Endothelial cell of umbilical vein (primary cell): Measurements from ENCODE around the gene IFITM5. TPM values are rescaled to one million over a fixed set of nuclear protein-coding genes. Genes with fewer than 3 reads are reported as not detected.

Source experiments
- BruUV-seq: library from RNA; stranded (reverse); fragments of 400-500 nt; replicated peaks from 2 replicates; lab custom pipeline; 2021; lab: Mats Ljungman, UMichigan
- CTCF ChIA-PET: fragments of 300-600, 350-600 bp; sonication (Branson Sonifier 250); formaldehyde crosslinking; loops from one replicate; lab custom pipeline; 2021; ENCODE audit warnings: antibody characterized with exemption, inconsistent platforms; lab: Charles Lee
- POLR2A ChIA-PET: fragments of 300-600, 350-600 bp; sonication (Branson Sonifier 250); formaldehyde crosslinking; loops from one replicate; lab custom pipeline; 2021; ENCODE audit warnings: antibody characterized with exemption, inconsistent platforms; lab: Charles Lee
- DNase-seq: peaks from one replicate; pipeline ENCODE4 v3.0.0-alpha.2; 2011; ENCODE audit warnings: low read depth, low spot score
- FAIRE-seq: peaks from 2 replicates; lab custom pipeline; 2011; peaks lifted over from hg19 to GRCh38; lab: Jason Lieb, UNC
- H2AFZ ChIP-seq: 2 replicates; pipeline ENCODE4 v1.6.0; 2012; ENCODE audit warnings: low read depth, low read length, control low read depth, inconsistent platforms
- H3K27ac ChIP-seq: 2 replicates; pipeline ENCODE4 v1.5.1; 2011; ENCODE audit warnings: low read depth, mild to moderate bottlenecking, control low read depth, low read length, moderate library complexity; ENCODE audit not compliant: insufficient read depth
- H3K27me3 ChIP-seq, 2 experiments: 2 replicates each; pipeline versions ENCODE4 v1.6.0 to v1.6.1; 2011; ENCODE audit warnings: low read length in 2 of 2, mixed read lengths in 1 of 2; ENCODE audit not compliant: control insufficient read depth in 2 of 2, insufficient read depth in 2 of 2
- H3K36me3 ChIP-seq, 2 experiments: 2 replicates in 1 of 2; 3 replicates in 1 of 2; pipeline ENCODE4 v1.5.1; 2011; ENCODE audit warnings: low read length in 2 of 2, mild to moderate bottlenecking in 1 of 2, moderate library complexity in 1 of 2; ENCODE audit not compliant: control insufficient read depth in 2 of 2, insufficient read depth in 2 of 2; ENCODE audit errors: extremely low read depth in 1 of 2
- H3K4me1 ChIP-seq: 3 replicates; pipeline ENCODE4 v1.5.1; 2011; ENCODE audit warnings: mild to moderate bottlenecking, low read length; ENCODE audit not compliant: control insufficient read depth, insufficient read depth; ENCODE audit errors: extremely low read depth
- H3K4me2 ChIP-seq: 2 replicates; pipeline ENCODE4 v1.6.1; 2011; ENCODE audit warnings: low read length, control low read depth, mixed read lengths; ENCODE audit not compliant: insufficient read depth
- H3K4me3 ChIP-seq, 3 experiments: fragments of 200-600 bp in 1 of 3; sonication (generic), shearing (Covaris generic) in 1 of 3; replicated peaks in 1 of 3; 2 replicates each; pipeline ENCODE4 v1.5.1; 2011 to 2016; ENCODE audit warnings: control low read depth in 3 of 3, low read length in 3 of 3, mild to moderate bottlenecking in 2 of 3, inconsistent platforms in 1 of 3, low read depth in 1 of 3, moderate library complexity in 1 of 3; ENCODE audit not compliant: insufficient read depth in 1 of 3
- H3K79me2 ChIP-seq: 2 replicates; pipeline ENCODE4 v1.6.0; 2012; ENCODE audit warnings: low read length, inconsistent platforms; ENCODE audit not compliant: control insufficient read depth, insufficient read depth
- H3K9ac ChIP-seq: replicated peaks from 2 replicates; pipeline ENCODE3; 2011; ENCODE audit warnings: low read length, control low read depth; ENCODE audit not compliant: insufficient read depth; ENCODE audit errors: extremely low read depth
- H3K9me1 ChIP-seq: replicated peaks from 3 replicates; pipeline ENCODE4 v1.6.0; 2011; ENCODE audit warnings: mild to moderate bottlenecking, low read length; ENCODE audit not compliant: control insufficient read depth, insufficient read depth; ENCODE audit errors: extremely low read depth
- H3K9me3 ChIP-seq: replicated peaks from 2 replicates; pipeline ENCODE4 v1.5.1; 2012; ENCODE audit warnings: low read length, inconsistent platforms; ENCODE audit not compliant: control insufficient read depth, insufficient read depth
- H4K20me1 ChIP-seq: replicated peaks from 2 replicates; pipeline ENCODE3; 2011; ENCODE audit warnings: mild to moderate bottlenecking, low read length; ENCODE audit not compliant: control insufficient read depth, insufficient read depth; ENCODE audit errors: extremely low read depth
- EZH2 ChIP-seq: IDR thresholded peaks from 2 replicates; pipeline ENCODE4 v1.6.1; 2012; ENCODE audit warnings: borderline replicate concordance, low read depth, mild to moderate bottlenecking, moderate library complexity, low read length, inconsistent platforms; ENCODE audit not compliant: severe bottlenecking
- FOS ChIP-seq: IDR thresholded peaks from 2 replicates; pipeline ENCODE4 v1.6.1; 2011; ENCODE audit warnings: mild to moderate bottlenecking, low read length, moderate library complexity, borderline replicate concordance; ENCODE audit not compliant: insufficient read depth
- JUN ChIP-seq: IDR thresholded peaks from 2 replicates; pipeline ENCODE4 v1.6.1; 2011; ENCODE audit warnings: borderline replicate concordance, low read depth; ENCODE audit not compliant: insufficient read length, insufficient read depth
- MYC ChIP-seq: IDR thresholded peaks from one replicate; pipeline ENCODE4 v1.6.1; 2011; ENCODE audit warnings: mild to moderate bottlenecking, low read depth, low read length
- POLR2A ChIP-seq: IDR thresholded peaks from 2 replicates; pipeline ENCODE4 v1.6.1; 2012; ENCODE audit warnings: low read depth, mild to moderate bottlenecking, control low read depth, low read length
- dilution Hi-C: fragments of 300-500 bp; cut with MboI; formaldehyde crosslinking; loops from one replicate; pipeline ENCODE4 v1.15.0; 2019; ENCODE audit warnings: low sequenced_read_pairs; ENCODE audit not compliant: extremely low pct_ligation_motif_present
- intact Hi-C: fragments of 100-400 bp; cut with micrococcal nuclease; formaldehyde crosslinking; loops from one replicate; pipeline ENCODE4 v1.10.0; 2022
- polyA plus RNA-seq, 4 experiments: library from polyadenylated mRNA; depleted of rRNA in 3 of 4; stranded (reverse) in 3 of 4; unstranded in 1 of 4; fragments of >200 nt; gene quantifications; 2 replicates each; pipeline versions ENCODE4 v1.2.1 to v1.2.3, GENCODE V29; 2011 to 2012; ENCODE audit warnings: missing spikeins in 1 of 4
- total RNA-seq: library from RNA; stranded (reverse); gene quantifications from 2 replicates; pipeline ENCODE4 v1.2.3, GENCODE V29; 2021
- TF ChIP-seq, protein P1 (sequence below): IDR thresholded peaks from 2 replicates; pipeline ENCODE4 v1.6.1; 2011; ENCODE audit not compliant: insufficient read depth, insufficient read length
- TF ChIP-seq, protein P2 (sequence below), 2 donors: IDR thresholded peaks; 1 replicate in 1 of 2; 2 replicates in 1 of 2; pipeline ENCODE4 v1.5.1; 2011; ENCODE audit warnings: low read length in 2 of 2, mild to moderate bottlenecking in 2 of 2, moderate library complexity in 2 of 2, control low read depth in 1 of 2, inconsistent platforms in 1 of 2, low read depth in 1 of 2; ENCODE audit not compliant: insufficient read depth in 1 of 2; ENCODE audit errors: extremely low read depth in 1 of 2

Gene IFITM5
- total and polyA plus RNA-seq, 2 donors (not counting 3 experiments of a cell fraction or from before 2014, with no cell fraction given), result not detected

DNA sequence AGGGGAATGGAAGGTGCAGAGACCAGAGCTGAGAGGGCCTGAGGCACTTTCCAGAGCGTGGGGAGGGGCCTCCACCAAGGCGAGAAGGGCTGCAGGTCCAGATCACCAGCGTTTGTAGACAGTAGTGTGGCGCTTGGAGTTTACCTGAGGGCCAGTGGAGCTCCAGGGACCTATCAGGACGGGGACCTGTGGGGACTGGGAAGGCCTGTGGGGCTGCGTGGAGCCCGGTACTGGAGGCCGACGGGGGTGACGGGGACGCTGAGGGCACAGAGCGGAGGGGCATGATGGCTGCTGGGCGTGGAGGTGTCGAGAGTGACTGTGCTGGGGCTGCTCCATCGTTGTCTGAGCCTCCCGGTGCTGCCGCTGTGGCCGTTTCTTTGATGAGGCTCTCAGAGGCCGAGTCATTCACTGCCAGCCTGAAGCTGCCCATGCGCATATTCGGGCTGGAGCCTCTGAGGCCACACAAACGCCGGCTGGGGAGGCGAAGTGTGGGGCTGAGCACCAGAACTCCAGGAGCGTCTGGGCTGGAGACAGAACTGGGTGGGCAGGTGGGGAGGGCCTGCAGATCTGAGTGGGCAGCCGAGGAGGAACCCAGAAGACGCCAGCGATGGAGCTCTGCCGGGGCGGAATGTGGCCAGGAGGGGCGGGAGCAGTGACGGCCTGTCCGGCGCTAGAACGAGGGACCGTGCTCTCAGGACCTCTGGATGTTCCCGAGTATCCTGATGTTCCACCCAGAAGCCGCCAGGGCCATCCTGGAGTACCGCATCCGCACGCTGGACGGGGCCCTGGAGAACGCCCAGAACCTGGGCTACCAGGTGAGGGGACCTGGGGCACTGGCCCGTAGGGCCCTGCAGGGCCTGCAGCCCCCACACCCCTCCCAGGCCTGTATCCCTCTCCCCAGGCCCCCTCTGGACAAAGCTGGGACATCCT is 7.8 kb downstream of the IFITM5 start:
- TF ChIP-seq FOS, result no peak
- TF ChIP-seq, protein P1, sequence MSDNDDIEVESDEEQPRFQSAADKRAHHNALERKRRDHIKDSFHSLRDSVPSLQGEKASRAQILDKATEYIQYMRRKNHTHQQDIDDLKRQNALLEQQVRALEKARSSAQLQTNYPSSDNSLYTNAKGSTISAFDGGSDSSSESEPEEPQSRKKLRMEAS, result no peak
- no peak for TF ChIP-seq EZH2
- TF ChIP-seq MYC, result no peak
- no peak for TF ChIP-seq JUN
- TF ChIP-seq, protein P2, sequence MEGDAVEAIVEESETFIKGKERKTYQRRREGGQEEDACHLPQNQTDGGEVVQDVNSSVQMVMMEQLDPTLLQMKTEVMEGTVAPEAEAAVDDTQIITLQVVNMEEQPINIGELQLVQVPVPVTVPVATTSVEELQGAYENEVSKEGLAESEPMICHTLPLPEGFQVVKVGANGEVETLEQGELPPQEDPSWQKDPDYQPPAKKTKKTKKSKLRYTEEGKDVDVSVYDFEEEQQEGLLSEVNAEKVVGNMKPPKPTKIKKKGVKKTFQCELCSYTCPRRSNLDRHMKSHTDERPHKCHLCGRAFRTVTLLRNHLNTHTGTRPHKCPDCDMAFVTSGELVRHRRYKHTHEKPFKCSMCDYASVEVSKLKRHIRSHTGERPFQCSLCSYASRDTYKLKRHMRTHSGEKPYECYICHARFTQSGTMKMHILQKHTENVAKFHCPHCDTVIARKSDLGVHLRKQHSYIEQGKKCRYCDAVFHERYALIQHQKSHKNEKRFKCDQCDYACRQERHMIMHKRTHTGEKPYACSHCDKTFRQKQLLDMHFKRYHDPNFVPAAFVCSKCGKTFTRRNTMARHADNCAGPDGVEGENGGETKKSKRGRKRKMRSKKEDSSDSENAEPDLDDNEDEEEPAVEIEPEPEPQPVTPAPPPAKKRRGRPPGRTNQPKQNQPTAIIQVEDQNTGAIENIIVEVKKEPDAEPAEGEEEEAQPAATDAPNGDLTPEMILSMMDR (IDR thresholded peaks at IDR 0.05; ENCODE audit: extremely low read depth in 1 of 2, insufficient read depth in 1 of 2, low read depth in 1 of 2, low read length in 2 of 2), result no peak
- no peak for TF ChIP-seq POLR2A
- no peak for FAIRE-seq
- H3K4me3 ChIP-seq, result no peak overlapping the region
- dilution Hi-C loops (no loop called here), intact Hi-C loops (no loop called here)
- no peaks in the 10 kb centered on the region for H3K79me2 ChIP-seq
- no peak for DNase-seq
- ChIA-PET POLR2A (no interaction called here), CTCF (interaction anchor here (1.3 to 2.2 kb wide), 2 partner anchors 13 to 14 kb away, joined by 4 to 11 read pairs; no protein-coding TSS in a partner anchor)
- peaks cover 3% of the 10 kb centered on the region for H3K4me1 ChIP-seq
- H4K20me1 ChIP-seq, result no peaks in the 10 kb centered on the region
- H3K9me3 ChIP-seq, result no peaks in the 10 kb centered on the region
- H3K4me2 ChIP-seq, result no peak overlapping the region
- no peak overlapping the region for H2AFZ ChIP-seq
- no peaks in the 10 kb centered on the region for H3K9me1 ChIP-seq
- H3K9ac ChIP-seq, result no peak overlapping the region
- H3K36me3 ChIP-seq, result peaks cover 0 to 8% of the 10 kb centered on the region in 2 experiments
- no TSS peak for BruUV-seq
- H3K27ac ChIP-seq, result no peak overlapping the region
- peaks cover 8% of the 10 kb centered on the region in 2 experiments for H3K27me3 ChIP-seq
